MM.1S (cell line): ENCODE measurements around the gene ST6GAL2.

ENCODE experiments used
- DNase-seq: peaks from one replicate; pipeline ENCODE4 v3.0.0-alpha.2; 2015
- H2AFZ ChIP-seq: fragments of 300-600 bp; sonication (generic); 2 replicates; pipeline ENCODE4 v1.6.0; 2016; ENCODE audit warnings: antibody characterized with exemption, low read length
- H3F3A ChIP-seq: fragments of 300-600 bp; sonication (generic); 2 replicates; pipeline ENCODE4 v1.6.1; 2016; ENCODE audit warnings: mild to moderate bottlenecking, antibody characterized with exemption, low read length, moderate library complexity, mixed read lengths; ENCODE audit not compliant: insufficient read depth
- H3K27ac ChIP-seq: fragments of 300-600 bp; sonication (generic); 2 replicates; pipeline ENCODE4 v1.5.1; 2016; ENCODE audit warnings: mild to moderate bottlenecking, low read length
- H3K27me3 ChIP-seq: fragments of 300-600 bp; sonication (generic); replicated peaks from 2 replicates; pipeline ENCODE4 v1.6.0; 2016; ENCODE audit warnings: low read length; ENCODE audit not compliant: insufficient read depth
- H3K36me3 ChIP-seq: fragments of 300-600 bp; sonication (generic); replicated peaks from 2 replicates; pipeline ENCODE4 v1.6.1; 2016; ENCODE audit warnings: mild to moderate bottlenecking, low read length, mixed read lengths; ENCODE audit not compliant: insufficient read depth
- H3K4me1 ChIP-seq: fragments of 300-600 bp; sonication (generic); 2 replicates; pipeline ENCODE4 v1.6.1; 2016; ENCODE audit warnings: low read length, mixed read lengths
- H3K4me2 ChIP-seq: fragments of 300-600 bp; sonication (generic); 2 replicates; pipeline ENCODE4 v1.6.0; 2016; ENCODE audit warnings: low read depth, low read length
- H3K4me3 ChIP-seq: fragments of 300-600 bp; sonication (generic); 2 replicates; pipeline ENCODE4 v1.5.1; 2016; ENCODE audit warnings: low read length, mixed read lengths
- H3K79me2 ChIP-seq: fragments of 300-600 bp; sonication (generic); 2 replicates; pipeline ENCODE4 v1.6.1; 2016; ENCODE audit warnings: mixed run types, low read length, mixed read lengths
- H3K9ac ChIP-seq: fragments of 300-600 bp; sonication (generic); 2 replicates; pipeline ENCODE4 v1.6.1; 2016; ENCODE audit warnings: low read length, mixed read lengths
- H3K9me2 ChIP-seq: fragments of 300-600 bp; sonication (generic); replicated peaks from 2 replicates; pipeline ENCODE4 v1.6.1; 2016; ENCODE audit warnings: mild to moderate bottlenecking, low read length, mixed read lengths; ENCODE audit not compliant: insufficient read depth
- H3K9me3 ChIP-seq: fragments of 300-600 bp; sonication (generic); replicated peaks from 2 replicates; pipeline ENCODE4 v1.6.1; 2016; ENCODE audit warnings: mild to moderate bottlenecking, low read length, mixed read lengths; ENCODE audit not compliant: insufficient read depth
- H4K20me1 ChIP-seq: fragments of 300-600 bp; sonication (generic); 2 replicates; pipeline ENCODE4 v1.6.1; 2016; ENCODE audit warnings: mild to moderate bottlenecking, low read length, moderate library complexity, mixed read lengths; ENCODE audit not compliant: insufficient read depth
- CTCF ChIP-seq: fragments of 300-600 bp; sonication (generic); IDR thresholded peaks from 2 replicates; pipeline ENCODE4 v1.5.1; 2016; ENCODE audit warnings: antibody characterized with exemption, low read length, mixed read lengths
- EZH2 ChIP-seq: fragments of 300-600 bp; sonication (generic); optimal IDR thresholded peaks from 2 replicates; pipeline ENCODE3; 2017; ENCODE audit warnings: low read depth, mild to moderate bottlenecking, antibody characterized with exemption, low read length, mixed read lengths
- EZH2phosphoT487 ChIP-seq: fragments of 300-600 bp; sonication (generic); IDR thresholded peaks from 2 replicates; pipeline ENCODE4 v1.6.1; 2018; ENCODE audit warnings: antibody characterized with exemption, low read length

Gene ST6GAL2

GRCh38 chr2:106804161-106804560 lies 81.8 kb downstream of the ST6GAL2 start:
- H3K27me3 ChIP-seq: no peaks in the 10 kb centered on the region
- TF ChIP-seq CTCF (no peak), EZH2 (no peak), EZH2phosphoT487 (no peak)
- no peaks in the 10 kb centered on the region for H3K36me3 ChIP-seq
- peak overlapping the region; percentile 42; the same call in 1 of the 2 replicates for H3K4me2 ChIP-seq
- no peak overlapping the region; the same call in 1 of the 2 replicates for H2AFZ ChIP-seq
- H3F3A ChIP-seq: no peaks in the 10 kb centered on the region
- H3K27ac ChIP-seq: no peak overlapping the region
- H3K9ac ChIP-seq: no peak overlapping the region
- no peaks in the 10 kb centered on the region for H3K79me2 ChIP-seq
- no peaks in the 10 kb centered on the region for H3K9me2 ChIP-seq
- no peaks in the 10 kb centered on the region for H3K9me3 ChIP-seq
- H4K20me1 ChIP-seq: no peaks in the 10 kb centered on the region
- peaks cover 7% of the 10 kb centered on the region; the same call in 1 of the 2 replicates for H3K4me1 ChIP-seq
- DNase-seq: no peak
- H3K4me3 ChIP-seq: no peak overlapping the region

GRCh38 chr2:106800976-106801655 lies 84.9 kb downstream of the ST6GAL2 start:
- Histone ChIP-seq H3K9me3 (no peaks in the 10 kb centered on the region), H3K27ac (no peak overlapping the region), H2AFZ (no peak overlapping the region), H3K27me3 (no peaks in the 10 kb centered on the region), H3K36me3 (no peaks in the 10 kb centered on the region), H3K9me2 (no peaks in the 10 kb centered on the region), H3F3A (no peaks in the 10 kb centered on the region), H4K20me1 (no peaks in the 10 kb centered on the region), H3K79me2 (no peaks in the 10 kb centered on the region), H3K4me3 (no peak overlapping the region), H3K4me2 (no peak overlapping the region), H3K4me1 (peaks cover 7% of the 10 kb centered on the region; the same call in 1 of the 2 replicates), H3K9ac (no peak overlapping the region)
- TF ChIP-seq CTCF (no peak), EZH2phosphoT487 (no peak), EZH2 (no peak)
- DNase-seq: no peak

GRCh38 chr2:106800180-106800579 lies 85.8 kb downstream of the ST6GAL2 start:
- Histone ChIP-seq H3K79me2 (no peaks in the 10 kb centered on the region), H3K27me3 (no peaks in the 10 kb centered on the region), H3K27ac (no peak overlapping the region), H2AFZ (no peak overlapping the region), H3K4me2 (no peak overlapping the region), H3K4me1 (peaks cover 7% of the 10 kb centered on the region; the same call in 1 of the 2 replicates), H3F3A (no peaks in the 10 kb centered on the region), H3K9me3 (no peaks in the 10 kb centered on the region), H3K9me2 (no peaks in the 10 kb centered on the region), H3K9ac (no peak overlapping the region), H3K36me3 (no peaks in the 10 kb centered on the region), H4K20me1 (no peaks in the 10 kb centered on the region), H3K4me3 (no peak overlapping the region)
- DNase-seq: no peak
- TF ChIP-seq EZH2 (no peak), EZH2phosphoT487 (no peak), CTCF (no peak)
